Bronchial epithelial cell (primary cell): ENCODE measurements around the gene FMN1. TPM values are rescaled to one million over a fixed set of nuclear protein-coding genes. Genes with fewer than 3 reads are reported as not detected.

Source experiments
- DNase-seq: peaks from one replicate; pipeline ENCODE4 v3.0.0-alpha.2; 2010; ENCODE audit warnings: low read depth
- FAIRE-seq: peaks from 2 replicates; lab custom pipeline; 2011; peaks lifted over from hg19 to GRCh38; lab: Jason Lieb, UNC
- H3K27me3 ChIP-seq: 2 replicates; pipeline ENCODE4 v1.5.1; 2011; ENCODE audit warnings: low read length; ENCODE audit not compliant: control insufficient read depth, insufficient read depth
- H3K36me3 ChIP-seq: 2 replicates; pipeline ENCODE4 v1.5.1; 2011; ENCODE audit warnings: low read length; ENCODE audit not compliant: control insufficient read depth, insufficient read depth
- H3K4me3 ChIP-seq: 2 replicates; pipeline ENCODE4 v1.5.1; 2011; ENCODE audit warnings: mild to moderate bottlenecking, low read depth, low read length, control low read depth
- total RNA-seq: library from RNA; depleted of rRNA; stranded (reverse); fragments of >200 nt; gene quantifications from 2 replicates; pipeline ENCODE4 v1.2.1, GENCODE V29; 2014
- TF ChIP-seq, protein P1 (sequence below): IDR thresholded peaks from 2 replicates; pipeline ENCODE4 v1.5.1; 2011; ENCODE audit warnings: mild to moderate bottlenecking, moderate library complexity, low read length, control low read depth, inconsistent platforms; ENCODE audit not compliant: insufficient read depth, severe bottlenecking

The FMN1 gene
- total RNA-seq, 1 donor from 2014 or later: 1.6 TPM

GRCh38 chr15:33168444-33168843 lies 26.1 kb downstream of the FMN1 start:
- Histone ChIP-seq H3K4me3 (no peak overlapping the region), H3K27me3 (no peaks in the 10 kb centered on the region), H3K36me3 (no peaks in the 10 kb centered on the region)
- DNase-seq: no peak
- FAIRE-seq: no peak
- TF ChIP-seq, protein P1, sequence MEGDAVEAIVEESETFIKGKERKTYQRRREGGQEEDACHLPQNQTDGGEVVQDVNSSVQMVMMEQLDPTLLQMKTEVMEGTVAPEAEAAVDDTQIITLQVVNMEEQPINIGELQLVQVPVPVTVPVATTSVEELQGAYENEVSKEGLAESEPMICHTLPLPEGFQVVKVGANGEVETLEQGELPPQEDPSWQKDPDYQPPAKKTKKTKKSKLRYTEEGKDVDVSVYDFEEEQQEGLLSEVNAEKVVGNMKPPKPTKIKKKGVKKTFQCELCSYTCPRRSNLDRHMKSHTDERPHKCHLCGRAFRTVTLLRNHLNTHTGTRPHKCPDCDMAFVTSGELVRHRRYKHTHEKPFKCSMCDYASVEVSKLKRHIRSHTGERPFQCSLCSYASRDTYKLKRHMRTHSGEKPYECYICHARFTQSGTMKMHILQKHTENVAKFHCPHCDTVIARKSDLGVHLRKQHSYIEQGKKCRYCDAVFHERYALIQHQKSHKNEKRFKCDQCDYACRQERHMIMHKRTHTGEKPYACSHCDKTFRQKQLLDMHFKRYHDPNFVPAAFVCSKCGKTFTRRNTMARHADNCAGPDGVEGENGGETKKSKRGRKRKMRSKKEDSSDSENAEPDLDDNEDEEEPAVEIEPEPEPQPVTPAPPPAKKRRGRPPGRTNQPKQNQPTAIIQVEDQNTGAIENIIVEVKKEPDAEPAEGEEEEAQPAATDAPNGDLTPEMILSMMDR: no peak

- DNase-seq: no peak
- no peaks in the 10 kb centered on the region for H3K36me3 ChIP-seq
- H3K27me3 ChIP-seq: no peaks in the 10 kb centered on the region
- no peak overlapping the region for H3K4me3 ChIP-seq
- FAIRE-seq: no peak
- TF ChIP-seq, protein P1: no peak
These were observed 30.7 kb downstream of the FMN1 start for GRCh38 chr15:33163816-33164215.

GRCh38 chr15:33161209-33161608 lies 33.3 kb downstream of the FMN1 start:
- no peak for FAIRE-seq
- TF ChIP-seq, protein P1: no peak
- Histone ChIP-seq H3K27me3 (no peaks in the 10 kb centered on the region), H3K4me3 (no peak overlapping the region), H3K36me3 (no peaks in the 10 kb centered on the region)
- DNase-seq: no peak

DNA sequence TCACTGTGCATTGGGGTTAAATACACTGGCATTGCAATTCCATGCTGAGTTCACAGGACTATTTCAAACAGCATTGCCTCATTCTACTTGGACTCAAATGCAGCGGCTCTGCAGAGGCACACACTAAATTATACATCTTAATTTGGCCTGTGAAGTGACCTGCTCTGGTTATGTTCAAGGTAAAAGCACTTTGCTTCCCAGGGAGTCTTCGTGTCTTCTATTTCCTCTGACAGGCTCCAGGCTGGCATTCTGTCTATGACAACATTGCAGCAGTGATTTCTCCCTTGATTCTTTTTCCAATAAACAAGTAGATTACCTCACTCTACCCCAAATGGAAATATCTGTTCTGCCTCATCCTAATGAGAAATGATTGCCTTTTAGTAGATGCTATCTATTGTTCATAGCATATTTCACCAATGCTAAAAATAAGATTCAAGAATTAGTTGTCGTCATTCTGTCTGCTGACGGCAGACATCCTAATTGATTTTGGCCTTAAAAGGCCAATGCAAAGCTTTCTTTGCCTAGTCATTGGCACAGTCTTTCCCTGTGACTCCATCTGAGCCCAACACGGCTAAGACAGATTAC lies 33.8 kb downstream of the FMN1 start:
- TF ChIP-seq, protein P1: no peak
- FAIRE-seq: no peak

GRCh38 chr15:33159726-33160453 lies 34.6 kb downstream of the FMN1 start:
- no peak overlapping the region for H3K4me3 ChIP-seq
- TF ChIP-seq, protein P1: no peak
- DNase-seq (no peak), FAIRE-seq (no peak)
- no peaks in the 10 kb centered on the region for H3K27me3 ChIP-seq
- no peaks in the 10 kb centered on the region for H3K36me3 ChIP-seq

More for the DNA sequence above, 33.8 kb downstream of the FMN1 start:
- no peak for DNase-seq
- H3K27me3 ChIP-seq: no peaks in the 10 kb centered on the region
- no peaks in the 10 kb centered on the region for H3K36me3 ChIP-seq
- no peak overlapping the region for H3K4me3 ChIP-seq
